GM18498 (cell line): Measurements from ENCODE around the gene HASPIN.

Source experiments
- ATAC-seq: cut with Tn5 transposase; IDR thresholded peaks from one replicate; pipeline ENCODE4 v1.9.1; 2021; ENCODE audit warnings: mild to moderate bottlenecking, moderate library complexity; ENCODE audit not compliant: unreplicated experiment

HASPIN gene

DNA sequence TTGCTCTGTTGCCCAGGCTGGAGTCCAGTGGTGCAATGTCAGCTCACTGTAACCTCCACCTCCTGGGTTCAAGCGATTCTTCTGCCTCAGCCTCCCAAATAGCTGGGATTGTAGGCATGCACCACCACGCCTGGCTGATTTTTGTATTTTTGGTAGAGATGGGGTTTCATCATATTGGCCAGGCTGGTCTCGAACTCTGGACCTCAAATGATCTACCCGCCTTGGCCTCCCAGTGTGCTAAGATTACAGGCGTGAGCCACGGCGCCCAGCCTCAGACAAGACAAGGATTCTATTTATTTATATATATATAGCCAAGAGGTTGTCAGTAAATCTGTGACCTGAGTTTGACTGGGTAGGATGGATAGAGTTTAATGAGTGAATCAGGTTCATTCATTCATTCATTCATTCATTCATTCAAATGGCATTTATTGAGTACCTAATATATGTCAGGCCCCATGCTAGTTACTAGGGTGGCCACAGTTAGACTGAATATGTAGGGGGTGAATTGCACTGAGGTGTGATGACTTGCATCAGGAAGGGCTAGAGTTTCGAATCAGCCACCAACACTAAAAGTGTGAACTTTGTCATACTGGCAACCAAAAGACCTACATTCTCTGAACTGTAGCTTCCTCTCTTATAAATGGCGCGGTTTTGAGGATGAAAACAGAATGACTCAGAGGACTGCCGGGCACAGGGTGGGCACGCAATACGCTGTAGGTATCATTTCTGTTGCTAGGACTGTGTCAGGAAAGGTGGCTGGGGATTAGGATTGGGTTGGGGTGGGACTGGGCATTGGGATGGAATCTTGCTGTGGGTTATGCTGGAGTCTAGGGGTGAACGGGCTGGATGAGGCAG lies 39.4 kb downstream of the HASPIN start:
- peak; percentile 74 for ATAC-seq

DNA sequence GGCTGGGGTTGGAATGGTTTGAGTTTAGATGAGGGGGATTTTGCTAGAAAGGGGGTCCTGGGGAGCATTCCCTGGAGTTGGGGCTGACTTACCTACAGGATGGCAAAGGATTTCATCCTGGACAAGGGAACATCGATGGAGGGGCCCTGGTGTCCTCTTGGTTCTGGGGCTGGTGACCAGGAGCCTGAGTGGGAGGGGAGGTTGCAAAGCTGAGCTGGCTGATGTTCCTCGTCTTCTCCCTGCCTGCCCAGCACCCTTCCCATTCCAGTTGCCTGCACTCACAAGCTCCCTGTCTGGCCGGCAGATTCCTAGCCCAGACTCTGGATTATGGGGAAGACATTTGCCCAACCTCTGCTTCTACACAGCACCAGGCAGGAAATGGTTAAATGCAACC lies 40.1 kb downstream of the HASPIN start:
- no peak for ATAC-seq

DNA sequence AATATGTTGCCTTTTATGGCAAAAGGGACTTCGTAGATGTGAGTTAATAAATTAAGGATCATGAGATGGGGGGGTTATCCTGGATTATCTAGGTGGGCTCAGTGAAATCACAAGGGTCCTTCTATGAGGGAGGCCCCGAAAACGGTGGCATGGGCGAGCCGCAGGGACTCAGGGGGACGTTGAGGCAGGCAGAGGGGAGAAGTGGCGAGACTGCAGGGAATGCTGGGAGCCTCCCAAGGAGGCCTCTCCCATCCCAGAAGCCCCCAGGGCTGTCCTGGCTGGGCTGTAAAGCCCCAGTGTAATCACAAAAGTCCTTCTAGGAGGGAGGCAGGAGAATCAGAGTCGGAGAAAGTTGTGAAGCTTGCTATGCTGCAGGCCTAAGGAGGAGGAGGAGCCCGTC lies 42.3 kb downstream of the HASPIN start:
- ATAC-seq = no peak

DNA sequence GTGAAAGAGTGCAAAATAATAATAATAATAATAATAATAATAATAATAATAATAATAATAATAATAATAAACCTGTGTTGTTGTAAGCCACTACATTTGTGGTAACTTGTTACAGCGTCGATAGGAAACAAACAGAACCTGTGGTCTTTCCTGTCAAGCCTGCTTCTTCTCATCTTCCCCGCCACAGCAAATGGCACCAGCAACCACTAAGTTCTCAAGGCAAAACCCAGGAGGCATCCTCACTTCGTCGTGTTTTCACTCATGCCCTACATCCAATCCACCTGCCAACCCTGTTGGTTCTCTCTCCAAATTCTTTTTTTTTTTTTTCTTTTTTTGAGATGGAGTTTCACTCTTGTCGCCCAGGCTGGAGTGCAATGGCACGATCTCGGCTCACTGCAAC lies 43.1 kb downstream of the HASPIN start:
- ATAC-seq = no peak

DNA sequence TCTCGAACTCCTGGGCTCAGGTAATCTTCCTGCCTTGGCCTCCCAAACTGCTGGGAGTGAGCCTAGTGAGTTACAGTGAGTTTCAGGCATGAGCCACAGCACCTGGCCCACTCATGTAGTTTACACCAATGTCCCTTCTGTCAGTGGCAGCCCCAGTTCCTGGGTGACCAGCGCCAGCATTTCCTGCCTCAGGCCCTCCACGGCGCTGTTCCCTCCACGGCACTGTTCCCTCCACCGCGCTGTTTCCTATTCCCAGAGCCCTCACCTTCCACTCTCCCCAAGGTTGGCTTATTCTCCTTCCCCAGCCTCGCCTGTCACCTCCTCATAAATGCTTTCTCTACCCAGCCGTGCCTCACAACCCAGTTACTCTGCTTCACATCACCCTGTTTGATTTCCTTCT lies 44.6 kb downstream of the HASPIN start:
- ATAC-seq = no peak

DNA sequence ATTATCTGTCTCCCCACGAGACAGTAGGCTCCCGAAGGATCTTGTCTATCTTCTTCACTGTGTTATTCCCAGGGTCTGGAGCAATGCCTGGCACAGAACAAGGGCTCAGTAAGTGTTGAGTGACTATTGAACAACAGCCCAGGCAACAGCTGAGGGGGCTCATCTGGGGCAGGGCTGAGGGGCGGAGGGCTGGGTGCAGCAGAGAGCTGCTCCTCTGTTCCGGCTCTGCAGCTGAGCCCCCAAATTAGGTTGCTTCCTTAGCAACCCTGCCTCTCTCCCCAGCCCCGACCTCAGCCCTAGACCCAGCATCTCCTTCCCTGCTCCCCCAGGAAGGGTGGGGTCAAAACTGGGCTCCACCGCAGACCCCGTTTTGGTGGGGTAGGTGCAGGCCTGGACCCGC lies 45.1 kb downstream of the HASPIN start:
- no peak for ATAC-seq

DNA sequence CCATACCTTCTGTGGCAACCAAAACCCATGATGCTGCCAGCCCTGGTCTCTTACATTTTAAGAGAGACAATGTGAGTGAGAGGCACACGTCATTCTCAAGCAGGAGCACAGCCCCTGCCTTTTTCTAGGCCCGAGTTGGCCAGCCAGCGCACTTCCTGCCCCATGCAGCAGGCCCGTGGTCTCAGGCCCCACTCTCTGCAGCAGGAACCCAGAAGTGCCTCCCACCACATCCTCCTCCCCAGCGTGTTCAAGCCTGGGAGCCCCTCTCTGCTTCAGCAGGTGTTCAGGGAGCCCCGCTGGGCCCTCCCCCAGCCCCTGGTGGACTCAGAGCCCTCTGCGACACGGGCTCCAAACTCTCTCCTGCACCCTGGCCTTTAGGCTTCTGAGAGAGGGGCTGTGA lies 46.8 kb downstream of the HASPIN start:
- ATAC-seq = no peak

DNA sequence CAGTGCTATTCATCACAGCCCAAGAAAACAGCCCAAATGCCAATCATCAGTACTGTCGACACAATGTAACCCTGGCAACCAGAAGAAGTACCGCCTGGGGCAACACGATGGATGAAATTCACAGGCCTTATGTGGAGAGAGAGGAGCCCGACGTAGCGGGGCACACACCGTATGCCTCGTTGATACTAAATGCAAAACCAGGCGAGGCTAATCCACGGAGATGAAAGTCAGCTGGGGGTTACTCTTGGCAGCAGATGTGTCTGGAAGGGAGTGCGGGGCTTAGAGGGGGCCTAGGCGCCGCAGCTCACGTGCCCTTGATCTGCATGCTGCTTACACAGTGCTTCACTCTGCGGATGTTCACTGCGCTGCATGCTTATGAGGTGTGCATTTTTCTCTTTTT lies 47.4 kb downstream of the HASPIN start:
- ATAC-seq = no peak

DNA sequence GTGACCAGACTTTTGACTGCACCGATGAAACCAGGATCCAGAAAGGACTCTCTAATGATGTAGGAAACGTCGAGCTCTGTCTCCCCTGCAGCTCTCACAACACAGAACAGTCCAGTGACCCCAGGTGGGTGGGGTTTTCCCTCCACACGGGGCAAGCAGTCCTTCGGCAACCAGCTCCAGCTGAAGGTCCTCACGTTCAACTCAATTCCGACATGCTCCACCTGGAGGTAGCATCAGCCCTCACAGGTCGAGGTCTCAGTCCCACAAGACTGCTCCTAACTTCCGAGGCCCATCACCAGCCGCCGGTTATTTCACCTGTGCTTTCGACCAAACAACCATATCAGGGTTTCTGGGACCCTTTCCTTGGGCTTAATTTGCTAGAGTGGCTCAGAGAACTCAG lies 49.1 kb downstream of the HASPIN start:
- no peak for ATAC-seq

DNA sequence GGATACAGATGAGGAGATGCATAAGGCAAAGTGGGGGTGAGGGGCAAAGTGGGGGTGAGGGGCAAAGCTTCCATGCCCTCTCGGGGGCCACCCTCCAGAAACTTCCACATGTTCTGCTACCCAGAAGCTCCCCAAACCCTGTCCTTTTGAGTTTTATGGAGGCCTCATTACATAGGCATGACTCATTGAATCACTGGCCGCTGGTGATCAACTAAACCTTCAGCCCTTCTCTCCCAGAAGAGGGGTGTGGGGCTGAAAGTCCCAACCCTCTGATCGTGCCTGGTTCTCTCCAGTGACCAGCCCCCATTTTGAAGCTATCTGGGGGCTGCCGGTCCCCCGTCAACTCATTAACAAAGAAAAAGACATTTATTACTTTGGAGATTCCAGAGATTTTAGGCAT lies 49.8 kb downstream of the HASPIN start:
- ATAC-seq = no peak

DNA sequence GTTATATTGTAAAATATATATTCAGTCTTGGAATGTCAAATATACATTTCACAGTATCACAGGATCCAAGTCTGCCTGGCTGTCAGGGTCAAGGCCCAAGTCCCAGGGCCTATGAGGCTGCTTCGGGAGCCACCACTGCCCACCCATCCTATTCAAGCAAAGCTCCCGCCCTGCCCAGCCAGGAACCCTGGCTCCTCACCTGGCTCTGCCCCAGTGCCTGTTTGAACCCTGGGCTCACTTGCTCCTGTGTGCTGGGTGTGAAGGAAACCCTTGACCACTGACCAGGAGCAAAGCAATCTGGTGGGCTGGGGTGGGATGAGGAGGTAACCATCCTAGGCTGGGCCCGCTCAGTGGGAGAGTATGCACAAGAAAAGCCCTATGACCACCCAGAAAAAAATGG lies 50.3 kb downstream of the HASPIN start:
- no peak for ATAC-seq
